Glutamatergic neuron (in vitro differentiated cells): ENCODE measurements around the gene RSL1D1. TPM values are rescaled to one million over a fixed set of nuclear protein-coding genes. Genes with fewer than 3 reads are reported as not detected.

ENCODE experiments used
- DNase-seq: peaks from one replicate; pipeline ENCODE4 v3.0.0; 2022
- H3K27ac Mint-ChIP-seq: one replicate; pipeline ENCODE4 v1.8.0; 2020; ENCODE audit warnings: mild to moderate bottlenecking, mixed read lengths, inconsistent platforms; ENCODE audit not compliant: unreplicated experiment
- H3K27me3 Mint-ChIP-seq: one replicate; pipeline ENCODE4 v1.8.0; 2020; ENCODE audit warnings: mild to moderate bottlenecking, moderate library complexity, mixed read lengths, inconsistent platforms; ENCODE audit not compliant: unreplicated experiment
- H3K36me3 Mint-ChIP-seq: one replicate; pipeline ENCODE4 v1.8.0; 2020; ENCODE audit warnings: mild to moderate bottlenecking, mixed read lengths, inconsistent platforms; ENCODE audit not compliant: unreplicated experiment
- H3K4me1 Mint-ChIP-seq: one replicate; pipeline ENCODE4 v1.8.0; 2020; ENCODE audit warnings: mild to moderate bottlenecking, low read depth, mixed read lengths, inconsistent platforms; ENCODE audit not compliant: unreplicated experiment
- H3K4me3 Mint-ChIP-seq: one replicate; pipeline ENCODE4 v1.8.0; 2020; ENCODE audit warnings: mild to moderate bottlenecking, mixed read lengths, inconsistent platforms; ENCODE audit not compliant: unreplicated experiment
- H3K9me3 Mint-ChIP-seq: one replicate; pipeline ENCODE4 v1.8.0; 2020; ENCODE audit warnings: mild to moderate bottlenecking, moderate library complexity, mixed read lengths, inconsistent platforms; ENCODE audit not compliant: unreplicated experiment
- total RNA-seq: library from RNA; stranded (reverse); fragmentation: NEBNext Ultra II Directional; extraction: Animal tissue kit (Norgen Biotek cat#: 25700); gene quantifications from one replicate; pipeline ENCODE4 v1.2.1, GENCODE V29; 2021; ENCODE audit not compliant: unreplicated experiment
- TF ChIP-seq, protein P1 (sequence below): fragments of 200-600 bp; sonication (generic); IDR thresholded peaks from one replicate; pipeline ENCODE4 v1.5.0; 2021; ENCODE audit not compliant: partially characterized antibody, unreplicated experiment

RSL1D1 gene
- total RNA-seq, 1 donor from 2014 or later = 71.2 TPM

DNA sequence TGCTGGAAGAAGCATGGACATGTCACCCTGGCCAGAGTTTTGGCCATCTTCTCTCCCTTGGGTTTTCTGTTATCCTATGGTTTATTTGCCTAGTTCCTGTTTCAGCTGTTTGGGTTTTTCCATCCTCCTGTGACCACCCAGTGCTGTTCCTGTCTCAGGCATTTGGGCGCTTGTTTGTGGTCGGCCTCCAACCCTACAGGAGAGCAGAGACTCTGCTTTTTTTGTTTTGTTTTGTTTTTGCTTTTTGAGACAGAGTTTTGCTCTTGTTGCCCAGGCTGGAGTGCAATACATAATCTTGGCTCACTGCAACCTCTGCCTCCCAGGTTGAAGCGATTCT lies 51.0 kb downstream of the RSL1D1 start:
- H3K36me3 Mint-ChIP-seq = no peaks in the 10 kb centered on the region
- DNase-seq = no peak
- H3K27me3 Mint-ChIP-seq = peaks cover 8% of the 10 kb centered on the region
- TF ChIP-seq, protein P1, sequence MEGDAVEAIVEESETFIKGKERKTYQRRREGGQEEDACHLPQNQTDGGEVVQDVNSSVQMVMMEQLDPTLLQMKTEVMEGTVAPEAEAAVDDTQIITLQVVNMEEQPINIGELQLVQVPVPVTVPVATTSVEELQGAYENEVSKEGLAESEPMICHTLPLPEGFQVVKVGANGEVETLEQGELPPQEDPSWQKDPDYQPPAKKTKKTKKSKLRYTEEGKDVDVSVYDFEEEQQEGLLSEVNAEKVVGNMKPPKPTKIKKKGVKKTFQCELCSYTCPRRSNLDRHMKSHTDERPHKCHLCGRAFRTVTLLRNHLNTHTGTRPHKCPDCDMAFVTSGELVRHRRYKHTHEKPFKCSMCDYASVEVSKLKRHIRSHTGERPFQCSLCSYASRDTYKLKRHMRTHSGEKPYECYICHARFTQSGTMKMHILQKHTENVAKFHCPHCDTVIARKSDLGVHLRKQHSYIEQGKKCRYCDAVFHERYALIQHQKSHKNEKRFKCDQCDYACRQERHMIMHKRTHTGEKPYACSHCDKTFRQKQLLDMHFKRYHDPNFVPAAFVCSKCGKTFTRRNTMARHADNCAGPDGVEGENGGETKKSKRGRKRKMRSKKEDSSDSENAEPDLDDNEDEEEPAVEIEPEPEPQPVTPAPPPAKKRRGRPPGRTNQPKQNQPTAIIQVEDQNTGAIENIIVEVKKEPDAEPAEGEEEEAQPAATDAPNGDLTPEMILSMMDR = no peak
- H3K4me1 Mint-ChIP-seq = peaks cover 16% of the 10 kb centered on the region
- no peak overlapping the region for H3K4me3 Mint-ChIP-seq
- H3K9me3 Mint-ChIP-seq = peaks cover 13% of the 10 kb centered on the region
- H3K27ac Mint-ChIP-seq = no peak overlapping the region

DNA sequence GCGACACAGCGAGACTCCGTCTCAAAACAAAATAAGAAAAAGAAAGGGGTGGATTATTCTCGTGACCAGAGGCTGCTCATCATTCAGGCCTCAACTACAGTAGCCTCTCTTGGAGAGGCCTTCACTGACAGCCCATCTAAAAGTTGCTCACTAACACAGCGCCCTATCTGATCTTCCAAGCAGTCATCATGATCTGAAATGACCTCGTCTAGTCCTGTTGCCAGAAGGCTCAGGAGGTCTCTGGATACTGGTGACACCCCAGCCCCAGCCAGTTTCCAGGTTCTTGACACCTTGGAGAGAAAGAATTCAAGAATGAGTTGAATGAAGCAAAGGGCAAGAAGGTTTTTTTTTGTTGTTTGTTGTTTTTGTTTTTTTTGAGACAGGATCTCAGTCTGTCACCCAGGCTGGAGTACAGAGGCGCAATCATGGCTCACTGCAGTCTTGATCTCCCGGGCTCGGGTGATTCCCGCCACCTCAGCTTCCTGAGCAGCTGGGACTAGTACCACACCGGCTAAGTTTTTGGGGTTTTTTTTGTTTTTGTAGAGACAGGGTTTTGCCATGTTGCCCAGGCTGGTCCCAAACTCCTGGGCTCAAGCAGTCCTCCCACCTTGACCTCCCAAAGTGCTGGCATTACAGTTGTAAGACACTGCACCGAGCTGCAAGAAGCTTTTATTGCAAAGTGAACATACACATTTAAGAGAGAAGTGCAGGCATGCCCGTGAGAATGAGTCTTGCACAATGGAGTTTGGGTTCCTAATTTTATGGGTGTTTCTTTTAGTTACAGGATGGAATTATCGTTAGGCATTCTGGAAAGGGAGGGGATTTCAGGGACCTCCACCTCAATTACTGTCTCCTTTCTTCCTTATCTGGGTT lies 51.6 kb downstream of the RSL1D1 start:
- Mint-ChIP-seq H3K9me3 (peaks cover 13% of the 10 kb centered on the region), H3K27me3 (peaks cover 8% of the 10 kb centered on the region), H3K4me3 (peak overlapping the region; percentile 63), H3K27ac (peak overlapping the region; percentile 59), H3K36me3 (no peaks in the 10 kb centered on the region), H3K4me1 (peaks cover 21% of the 10 kb centered on the region)
- TF ChIP-seq, protein P1 = no peak
- DNase-seq = no peak

DNA sequence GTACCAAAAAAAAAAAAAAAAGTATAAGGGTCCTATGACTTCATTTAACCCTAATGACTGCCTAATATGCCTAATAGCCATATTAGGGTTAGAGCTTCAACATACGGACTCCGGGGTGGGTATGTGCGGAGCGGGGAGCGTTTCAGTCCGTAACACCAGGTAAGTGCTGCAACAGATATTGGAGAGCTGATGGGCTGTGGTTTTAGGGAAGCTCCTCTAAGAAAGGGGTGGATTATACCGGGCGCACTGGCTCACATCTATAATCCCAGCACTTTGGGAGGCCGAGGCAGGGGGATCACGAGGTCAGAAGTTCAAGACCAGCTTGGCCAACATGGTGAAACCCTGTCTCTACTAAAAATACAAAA lies 52.3 kb downstream of the RSL1D1 start:
- peaks cover 29% of the 10 kb centered on the region for H3K4me1 Mint-ChIP-seq
- peaks cover 8% of the 10 kb centered on the region for H3K27me3 Mint-ChIP-seq
- TF ChIP-seq, protein P1 = no peak
- no peak for DNase-seq
- peak overlapping the region; percentile 99 for H3K4me3 Mint-ChIP-seq
- peak overlapping the region; percentile 99 for H3K27ac Mint-ChIP-seq
- H3K9me3 Mint-ChIP-seq = peaks cover 11% of the 10 kb centered on the region
- H3K36me3 Mint-ChIP-seq = no peaks in the 10 kb centered on the region

DNA sequence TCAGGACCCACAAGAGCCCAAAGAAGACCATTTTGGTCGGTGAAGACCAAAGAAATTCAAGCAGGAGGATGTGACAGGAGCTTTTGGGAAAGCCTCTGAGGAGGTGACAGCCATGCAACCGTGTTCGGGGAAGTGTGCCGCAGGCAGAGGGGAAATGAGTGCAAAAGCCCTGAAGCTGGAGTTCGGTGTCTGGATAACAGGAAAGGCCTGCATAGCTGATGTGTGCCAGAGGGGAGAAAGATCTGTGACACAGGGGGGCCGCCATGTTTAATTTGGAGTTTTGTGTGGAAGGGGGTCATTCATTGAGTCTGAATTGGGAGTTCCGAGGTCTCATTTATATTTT lies 53.4 kb downstream of the RSL1D1 start:
- peaks cover 11% of the 10 kb centered on the region for H3K9me3 Mint-ChIP-seq
- H3K4me1 Mint-ChIP-seq = peaks cover 33% of the 10 kb centered on the region
- no peak for DNase-seq
- peaks cover 8% of the 10 kb centered on the region for H3K27me3 Mint-ChIP-seq
- TF ChIP-seq, protein P1 = no peak
- peak overlapping the region; percentile 99 for H3K27ac Mint-ChIP-seq
- no peaks in the 10 kb centered on the region for H3K36me3 Mint-ChIP-seq
- peak overlapping the region; percentile 99 for H3K4me3 Mint-ChIP-seq

DNA sequence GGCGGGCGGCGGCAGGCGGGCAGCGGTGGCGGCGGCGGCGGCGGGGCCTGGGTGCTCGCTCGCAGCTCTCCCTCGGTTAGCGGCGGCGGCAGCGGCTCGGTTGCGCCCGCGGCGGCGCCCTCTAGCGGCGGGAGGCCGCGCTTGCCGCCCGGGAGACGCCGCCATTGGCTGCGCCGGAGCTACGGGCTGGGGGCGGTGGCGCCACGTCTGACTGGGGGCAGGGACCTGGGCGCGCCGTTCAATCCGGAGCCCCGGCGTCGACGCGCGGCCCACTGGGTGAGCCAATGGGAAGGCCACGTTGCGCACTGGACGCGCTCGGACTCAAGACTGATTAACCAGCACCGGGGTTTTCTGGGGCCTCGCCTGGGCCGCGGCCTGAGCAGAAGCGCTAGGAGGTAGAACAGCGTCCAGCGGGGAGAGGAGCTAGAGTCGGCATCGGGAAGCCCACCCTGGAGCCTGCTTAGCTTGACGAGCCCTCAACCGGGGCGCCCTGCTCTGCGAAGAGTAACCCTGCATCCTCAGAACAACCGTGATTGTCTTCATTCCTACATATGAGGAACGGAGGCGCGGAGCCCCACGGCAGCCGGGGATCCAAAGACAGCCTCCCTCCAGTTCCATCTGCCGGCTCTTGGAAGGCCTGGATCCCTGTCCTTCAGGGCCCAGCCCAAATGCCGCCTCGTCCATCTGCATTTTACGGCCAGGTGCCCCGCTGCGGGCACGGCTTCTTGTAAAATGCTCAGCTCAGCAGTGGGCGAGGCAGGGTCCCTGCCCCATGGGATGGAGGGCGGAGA lies 54.0 kb downstream of the RSL1D1 start, which contains the start of gene ZC3H7A:
Gene ZC3H7A (minus strand): TSS at position 93 of the 791 bp plus-strand sequence. CDS start 14,904 bp downstream, outside the sequence.
- TF ChIP-seq, protein P1 = peak; percentile 89
- DNase-seq = peak; percentile 95
- peaks cover 12% of the 10 kb centered on the region for H3K9me3 Mint-ChIP-seq
- no peaks in the 10 kb centered on the region for H3K36me3 Mint-ChIP-seq
- H3K27me3 Mint-ChIP-seq = peaks cover 8% of the 10 kb centered on the region
- H3K4me3 Mint-ChIP-seq = peak within 1 kb of the TSS; percentile 99
- H3K4me1 Mint-ChIP-seq = peaks cover 38% of the 10 kb centered on the region
- H3K27ac Mint-ChIP-seq = peak within 1 kb of the TSS; percentile 99
